ENCODE measurements around the gene SH3TC1.
A peak's percentile ranks its signal among the peaks of the same experiment; 100 is the strongest.

Gene SH3TC1

GRCh38 chr4:8173492-8174242 lies 25.4 kb upstream of the SH3TC1 start:
- no peak overlapping the region for H3K4me3 ChIP-seq (ENCODE audit: control insufficient read depth, low read depth, low read length)
- DNase-seq (ENCODE audit: low read depth) = no peak
- no peak for TF ChIP-seq CTCF (conservative IDR thresholded peaks at IDR 0.05; ENCODE audit: control insufficient read depth, insufficient read depth, low read depth, low read length)

- DNase-seq (ENCODE audit: low read depth) = no peak
- no peak overlapping the region for H3K4me3 ChIP-seq (ENCODE audit: control insufficient read depth, low read depth, low read length)
- no peak for TF ChIP-seq CTCF (conservative IDR thresholded peaks at IDR 0.05; ENCODE audit: control insufficient read depth, insufficient read depth, low read depth, low read length)
Measured at GRCh38 chr4:8174970-8175369, 24.1 kb upstream of the SH3TC1 start.

- TF ChIP-seq CTCF (conservative IDR thresholded peaks at IDR 0.05; ENCODE audit: control insufficient read depth, insufficient read depth, low read depth, low read length) = no peak
- no peak overlapping the region for H3K4me3 ChIP-seq (ENCODE audit: control insufficient read depth, low read depth, low read length)
- no peak for DNase-seq (ENCODE audit: low read depth)
Measured at GRCh38 chr4:8175686-8176085, 23.4 kb upstream of the SH3TC1 start.

- peak; percentile 47 for DNase-seq (ENCODE audit: low read depth)
- H3K4me3 ChIP-seq (ENCODE audit: control insufficient read depth, low read depth, low read length) = no peak overlapping the region
- peak; percentile 91 for TF ChIP-seq CTCF (conservative IDR thresholded peaks at IDR 0.05; ENCODE audit: control insufficient read depth, insufficient read depth, low read depth, low read length)
Measured at GRCh38 chr4:8176547-8177399, 22.3 kb upstream of the SH3TC1 start.

GRCh38 chr4:8177552-8177951 lies 21.5 kb upstream of the SH3TC1 start:
- TF ChIP-seq CTCF (conservative IDR thresholded peaks at IDR 0.05; ENCODE audit: control insufficient read depth, insufficient read depth, low read depth, low read length) = no peak
- no peak overlapping the region for H3K4me3 ChIP-seq (ENCODE audit: control insufficient read depth, low read depth, low read length)
- DNase-seq (ENCODE audit: low read depth) = no peak

GRCh38 chr4:8177956-8178355 lies 21.1 kb upstream of the SH3TC1 start:
- no peak for DNase-seq (ENCODE audit: low read depth)
- TF ChIP-seq CTCF (conservative IDR thresholded peaks at IDR 0.05; ENCODE audit: control insufficient read depth, insufficient read depth, low read depth, low read length) = no peak
- H3K4me3 ChIP-seq (ENCODE audit: control insufficient read depth, low read depth, low read length) = no peak overlapping the region

Measured in fibroblast of mammary gland (primary cell).